K562 (cell line): ENCODE data around the gene C19orf12. TPM values are rescaled to one million over a fixed set of nuclear protein-coding genes. Genes with fewer than 3 reads are reported as not detected.

ENCODE experiments used
- ATAC-seq: fragments of 200-7000 bp; cut with Tn5 transposase; 3 replicates; pipeline ENCODE4 v1.9.1; 2020; ENCODE audit warnings: moderate library complexity
- BruUV-seq: library from RNA; stranded (reverse); fragments of 400-500 nt; replicated peaks from 2 replicates; lab custom pipeline; 2021; lab: Mats Ljungman, UMichigan
- CTCF ChIA-PET: fragments of 300-600 bp; formaldehyde crosslinking; extraction: SDS; loops from one replicate; lab custom pipeline; 2021; ENCODE audit warnings: low intra/inter-chr PET ratio; lab: Yijun Ruan, JAX
- POLR2A ChIA-PET: fragments of 300-600, 350-650 bp; sonication (Branson Sonifier 250); formaldehyde crosslinking; extraction: SDS; loops from one replicate; lab custom pipeline; 2021; ENCODE audit warnings: antibody characterized with exemption, inconsistent platforms; lab: Yijun Ruan, JAX
- DNase-seq, 4 experiments: peaks; one replicate each; pipeline versions ENCODE4 v3.0.0 to v3.0.0-alpha.2; 2011 to 2018; ENCODE audit warnings: low spot score in 3 of 4, mixed read lengths in 3 of 4; ENCODE audit errors: extremely low read depth in 1 of 4
- FAIRE-seq: peaks from 2 replicates; lab custom pipeline; 2011; peaks lifted over from hg19 to GRCh38; lab: Jason Lieb, UNC
- H2AFZ ChIP-seq: 2 replicates; pipeline ENCODE4 v1.6.0; 2011; ENCODE audit warnings: low read depth, low read length, control low read depth, inconsistent platforms
- H3K27ac ChIP-seq: fragments of 200-600 bp; 3 replicates; pipeline ENCODE4 v1.8.0; 2011; ENCODE audit warnings: low read depth, mild to moderate bottlenecking, control low read depth, inconsistent platforms, low read length, moderate library complexity, mixed read lengths; ENCODE audit errors: extremely low read depth
- H3K27me3 ChIP-seq, 2 experiments: fragments of 300-600 bp in 1 of 2; 2 replicates in 1 of 2; 3 replicates in 1 of 2; pipeline versions ENCODE4 v1.6.0 to v1.8.0; 2011; ENCODE audit warnings: inconsistent platforms in 2 of 2, low read length in 2 of 2, mild to moderate bottlenecking in 1 of 2, mixed read lengths in 1 of 2, moderate library complexity in 1 of 2; ENCODE audit not compliant: control insufficient read depth in 2 of 2, insufficient read depth in 2 of 2
- H3K36me3 ChIP-seq: fragments of 300-600 bp; 3 replicates; pipeline ENCODE4 v1.8.0; 2011; ENCODE audit warnings: mild to moderate bottlenecking, low read length, inconsistent platforms; ENCODE audit not compliant: control insufficient read depth, insufficient read depth
- H3K4me1 ChIP-seq, 2 experiments: fragments of 200-600 bp in 1 of 2; replicated peaks in 1 of 2; 2 replicates in 1 of 2; 3 replicates in 1 of 2; pipeline versions ENCODE4 v1.5.1 to v1.8.0; 2011; ENCODE audit warnings: inconsistent platforms in 2 of 2, low read length in 2 of 2, mild to moderate bottlenecking in 1 of 2, mixed read lengths in 1 of 2, moderate library complexity in 1 of 2; ENCODE audit not compliant: control insufficient read depth in 2 of 2, insufficient read depth in 2 of 2
- H3K4me2 ChIP-seq: 2 replicates; pipeline ENCODE4 v1.6.1; 2011; ENCODE audit warnings: low read length, control low read depth, inconsistent platforms, mixed read lengths; ENCODE audit not compliant: insufficient read depth
- H3K4me3 ChIP-seq: fragments of 200-600 bp; sonication (generic), shearing (Covaris generic); 2 replicates; pipeline ENCODE4 v1.5.1; 2016; ENCODE audit warnings: control low read depth, inconsistent platforms
- H3K79me2 ChIP-seq: fragments of 200-600 bp; 3 replicates; pipeline ENCODE4 v1.8.0; 2011; ENCODE audit warnings: low read length, inconsistent platforms; ENCODE audit not compliant: control insufficient read depth, insufficient read depth
- H3K9ac ChIP-seq, 2 experiments: 2 replicates each; pipeline versions ENCODE4 v1.6.0 to v1.6.1; 2011; ENCODE audit warnings: low read depth in 2 of 2, low read length in 2 of 2, control low read depth in 1 of 2, inconsistent platforms in 1 of 2, mild to moderate bottlenecking in 1 of 2, mixed read lengths in 1 of 2; ENCODE audit not compliant: insufficient read depth in 1 of 2
- H3K9me1 ChIP-seq: one replicate; pipeline ENCODE4 v1.6.0; 2011; ENCODE audit warnings: inconsistent platforms, mild to moderate bottlenecking, low read length, moderate library complexity; ENCODE audit not compliant: control insufficient read depth, insufficient read depth
- H3K9me3 ChIP-seq: replicated peaks from 2 replicates; pipeline ENCODE4 v1.5.1; 2011; ENCODE audit warnings: low read depth, low read length, inconsistent platforms; ENCODE audit not compliant: control insufficient read depth, insufficient read depth
- H4K20me1 ChIP-seq: replicated peaks from 2 replicates; pipeline ENCODE4 v1.6.1; 2011; ENCODE audit warnings: low read length, inconsistent platforms, mixed read lengths; ENCODE audit not compliant: control insufficient read depth, insufficient read depth
- CREB1 ChIP-seq, 2 experiments: sonication (generic) in 1 of 2; formaldehyde crosslinking in 1 of 2; IDR thresholded peaks; 2 replicates each; pipeline versions ENCODE4 v1.6.1 to v1.8.0; 2012 to 2022; ENCODE audit warnings: inconsistent platforms in 1 of 2, mild to moderate bottlenecking in 1 of 2, missing genetic modification reagents in 1 of 2, moderate library complexity in 1 of 2
- FOXA3 ChIP-seq, 2 experiments: fragments of 450-650 bp in 1 of 2; sonication (generic) in 1 of 2; formaldehyde crosslinking; IDR thresholded peaks in 1 of 2; conservative IDR thresholded peaks in 1 of 2; 2 replicates each; pipeline versions ENCODE4 v1.4.0 to v1.8.0; 2020 to 2022; ENCODE audit warnings: mild to moderate bottlenecking in 2 of 2, missing genetic modification reagents in 1 of 2
- MLLT1 ChIP-seq, 2 experiments: fragments of 450-650 bp; IDR thresholded peaks; 2 replicates each; pipeline ENCODE4 v1.6.1; 2016
- NFIC ChIP-seq: fragments of 450-650 bp; IDR thresholded peaks from 2 replicates; pipeline ENCODE4 v1.6.1; 2017; ENCODE audit warnings: mild to moderate bottlenecking, inconsistent platforms
- REST ChIP-seq, 2 experiments: fragments of 450-650 bp; formaldehyde crosslinking in 1 of 2; IDR thresholded peaks; 2 replicates each; pipeline versions ENCODE4 v1.4.0 to v1.6.1; 2014 to 2020; ENCODE audit warnings: mild to moderate bottlenecking in 2 of 2, borderline replicate concordance in 1 of 2, low read depth in 1 of 2
- ZBTB26 ChIP-seq: fragments of 450-650 bp; formaldehyde crosslinking; IDR thresholded peaks from 2 replicates; pipeline ENCODE4 v1.4.0; 2022; ENCODE audit warnings: missing genetic modification characterization
- ZNF239 ChIP-seq: fragments of 250-450 bp; sonication (Bioruptor Pico); IDR thresholded peaks from 2 replicates; pipeline ENCODE4 v1.4.0; 2020; ENCODE audit warnings: mild to moderate bottlenecking
- ZNF507 ChIP-seq: conservative IDR thresholded peaks from 2 replicates; pipeline ENCODE4 v1.6.1; 2017; ENCODE audit warnings: missing genetic modification characterization, missing compliant biosample characterization
- WGBS: fragments of 100-300 bp; shearing (Covaris generic); methylation state at CpG from one replicate; pipeline ENCODE4 v1.1.6; 2016; ENCODE audit warnings: low coverage, mixed read lengths; ENCODE audit not compliant: insufficient coverage; ENCODE audit errors: missing lambda C conversion rate; 5-methylcytosine and 5-hydroxymethylcytosine counted together
- in situ Hi-C: fragments of 300-500 bp; cut with MboI; formaldehyde crosslinking; loops from 4 replicates; pipeline ENCODE4 v1.15.0; 2018; ENCODE audit warnings: inconsistent platforms, mixed read lengths
- intact Hi-C: fragments of 100-400 bp; cut with micrococcal nuclease; formaldehyde crosslinking; loops from 2 replicates; pipeline ENCODE4 v1.14.2; 2022
- polyA plus RNA-seq, 8 experiments: library from polyadenylated mRNA; depleted of rRNA in 4 of 8; stranded (reverse) in 5 of 8; unstranded in 3 of 8; fragments of >200 nt; fragmentation: Nextera tagmentation in 2 of 8; fragmentation: Illumina TruSeq in 1 of 8; extraction: Ambion mirVana in 2 of 8; extraction: Trizol in 1 of 8; gene quantifications; 2 replicates each; pipeline versions ENCODE4 v1.2.1 to v1.2.3, GENCODE V29; 2011 to 2014; ENCODE audit warnings: inconsistent platforms in 1 of 8, missing spikeins in 1 of 8
- total RNA-seq, 7 experiments: library from RNA; depleted of rRNA in 6 of 7; stranded (reverse); fragments of >200 nt in 6 of 7; fragmentation: Illumina TruSeq in 2 of 7; extraction: Trizol in 2 of 7; gene quantifications; 2 replicates each; pipeline versions ENCODE4 v1.2.1 to v1.2.3, GENCODE V29; 2011 to 2021; ENCODE audit warnings: low replicate concordance in 1 of 7

The C19orf12 gene
- total and polyA plus RNA-seq, 9 of the 15 experiments (the other 6 are each of a cell fraction or from before 2014, with no cell fraction given), result 1.9 to 14.5 (median 10.2) TPM

- Histone ChIP-seq H2AFZ (peak overlapping the region; percentile 89), H3K4me1 (peaks cover 13 to 29% of the 10 kb centered on the region in 2 experiments; a peak in 4 of 5 replicates), H3K9me3 (peaks cover 6% of the 10 kb centered on the region; the same call in 1 of the 2 replicates), H3K27ac (peak overlapping the region; percentile 79), H4K20me1 (no peaks in the 10 kb centered on the region), H3K4me3 (no peak overlapping the region), H3K79me2 (no peaks in the 10 kb centered on the region), H3K36me3 (no peaks in the 10 kb centered on the region), H3K27me3 (no peaks in the 10 kb centered on the region), H3K9me1 (no peaks in the 10 kb centered on the region), H3K9ac (peak overlapping the region in 1 of 2 experiments; percentile 63; a peak in 2 of 4 replicates), H3K4me2 (peak overlapping the region; percentile 72)
- DNase-seq, result peak in 2 of 4 experiments; percentile 40 to 83
- FAIRE-seq, result peak; percentile 87
- ChIA-PET CTCF (interaction anchor here (0.5 to 1.2 kb wide), 3 partner anchors 77 to 1545 kb away, joined by 3 to 5 read pairs (median 4); no protein-coding TSS in a partner anchor), POLR2A (interaction anchor here (1.0 to 1.3 kb wide), 2 partner anchors 22 to 28 kb away, joined by 3 read pairs; no protein-coding TSS in a partner anchor)
- WGBS, result 33% methylated on average over 18 of the region's 18 CpGs
- intact Hi-C loops, result loop anchor here (1.0 to 2.0 kb wide), 2 partner anchors 17 to 23 kb away; partner anchors contain the start of gene PLEKHF1
- BruUV-seq, result TSS peak; percentile 93
- in situ Hi-C loops, result no loop called here
- peak; percentile 66 for ATAC-seq
- TF ChIP-seq CREB1 (IDR thresholded peaks at IDR 0.05), result no peak
- TF ChIP-seq CREB1 (CRISPR knock-in tag; IDR thresholded peaks at IDR 0.05), result no peak
- TF ChIP-seq FOXA3 (CRISPR knock-in tag; conservative IDR thresholded peaks at IDR 0.05 in 1 of 2, IDR thresholded peaks at IDR 0.05 in 1 of 2), result no peak
- no peak for TF ChIP-seq ZBTB26 (CRISPR knock-in tag)
- no peak for TF ChIP-seq REST (IDR thresholded peaks at IDR 0.05; ENCODE audit: borderline replicate concordance)
- no peak for TF ChIP-seq REST (CRISPR knock-in tag; IDR thresholded peaks at IDR 0.05; ENCODE audit: low read depth)
- TF ChIP-seq ZNF239 (CRISPR knock-in tag), result no peak; the same call in 1 of the 2 replicates
- TF ChIP-seq NFIC, result peak; percentile 41; the same call in 1 of the 2 replicates
- no peak for TF ChIP-seq MLLT1 (IDR thresholded peaks at IDR 0.05)
- no peak for TF ChIP-seq ZNF507
These were observed 26.9 kb downstream of the C19orf12 start for GRCh38 chr19:29687897-29688728.
